ENCODE data around the gene CD59.
"Not testable (repeated sequence)": the region's sequence is repeated elsewhere in the genome, so short reads cannot be mapped to it uniquely, and the experiment has no call there.

CD59 gene

GRCh38 chr11:33742249-33742851 lies 6.1 kb upstream of the CD59 start:
- peak; percentile 71 for DNase-seq (ENCODE audit: low spot score)

DNA sequence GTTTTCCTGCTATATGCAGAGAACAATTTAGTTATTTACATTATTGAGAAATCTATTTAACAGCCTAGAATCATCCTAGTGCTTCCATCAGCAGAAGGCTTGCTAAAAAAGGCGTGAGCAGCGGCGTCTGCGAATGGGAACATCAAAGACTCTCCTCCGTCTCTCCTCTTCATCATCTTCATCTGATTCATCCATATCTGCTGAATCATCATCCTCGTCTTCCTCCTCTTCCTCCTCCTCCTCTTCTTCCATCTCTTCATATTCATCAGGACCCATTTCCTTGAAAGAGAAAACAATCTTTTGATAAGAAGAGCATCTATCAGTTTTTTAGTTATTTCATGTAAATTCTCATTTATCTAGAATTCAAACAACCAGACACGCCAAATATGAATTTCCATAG lies 5.6 kb upstream of the CD59 start:
- no peak for DNase-seq (ENCODE audit: low spot score)

GRCh38 chr11:33737362-33737821 lies 1.2 kb upstream of the CD59 start:
- peak; percentile 73 for DNase-seq (ENCODE audit: low spot score)

- DNase-seq (ENCODE audit: low spot score), result peak; percentile 71
Measured at GRCh38 chr11:33735271-33736147, 714 bp downstream of the CD59 start.

DNA sequence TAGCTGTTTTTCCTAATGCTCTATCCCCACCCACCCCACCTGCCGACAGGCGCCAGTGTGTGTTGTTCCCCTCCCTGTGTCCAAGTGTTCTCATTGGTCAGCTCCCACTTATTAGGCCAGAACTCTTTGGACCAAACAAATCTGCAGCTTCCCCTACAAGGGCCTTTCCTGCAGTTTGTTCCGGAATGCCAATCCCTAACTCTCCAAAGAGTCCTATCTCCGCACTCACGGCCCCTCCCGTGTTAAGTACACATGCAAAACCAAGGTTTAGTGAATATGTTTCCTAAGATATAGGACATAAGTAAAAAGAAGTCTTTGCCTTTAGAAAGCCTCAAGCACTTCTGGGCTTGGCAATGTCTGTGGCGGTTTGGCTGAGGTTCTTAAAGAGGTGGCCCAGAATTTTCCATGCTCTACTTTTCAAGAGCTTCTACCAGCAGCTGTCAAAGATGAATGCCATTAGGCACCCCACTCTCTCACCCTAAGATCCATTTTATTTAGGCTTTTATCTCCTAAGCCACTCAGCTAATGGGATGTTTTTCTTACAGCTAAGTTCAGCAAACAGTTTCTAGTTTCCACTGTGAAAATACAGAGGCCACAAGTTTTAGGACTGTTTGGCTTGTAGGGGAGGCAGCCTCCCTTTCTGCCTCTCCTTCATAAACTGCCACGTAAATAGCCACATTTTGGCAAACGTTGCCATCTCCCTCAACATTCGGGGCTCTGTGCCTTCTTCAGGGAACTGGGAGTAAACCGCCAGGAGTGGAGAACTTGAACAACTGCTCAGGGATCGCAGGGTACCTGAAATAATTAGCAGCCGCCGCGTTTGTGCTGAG lies 1.6 kb downstream of the CD59 start:
- DNase-seq (ENCODE audit: low spot score), result peak; percentile 48

DNA sequence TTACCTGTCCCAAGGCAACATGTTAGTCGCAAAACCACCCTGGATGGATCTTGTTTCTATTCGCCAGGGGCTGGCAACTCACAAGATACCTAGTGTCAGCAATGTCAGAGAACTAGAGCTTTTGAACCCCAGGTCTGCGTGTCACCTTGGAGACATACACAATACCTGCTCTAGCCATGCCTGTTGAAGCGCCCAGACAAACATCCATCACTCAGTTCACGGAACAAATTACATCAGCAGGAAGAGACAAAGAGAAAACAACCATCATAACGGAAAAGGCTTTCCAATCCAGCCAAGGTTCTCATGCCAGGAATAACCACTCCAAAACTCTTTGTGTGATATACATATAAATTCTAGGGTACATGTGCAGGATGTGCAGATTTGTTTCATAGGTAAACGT lies 2.2 kb downstream of the CD59 start:
- no peak for DNase-seq (ENCODE audit: low spot score)

GRCh38 chr11:33731723-33732531 lies 4.3 kb downstream of the CD59 start:
- no peak for DNase-seq (ENCODE audit: low spot score)

DNA sequence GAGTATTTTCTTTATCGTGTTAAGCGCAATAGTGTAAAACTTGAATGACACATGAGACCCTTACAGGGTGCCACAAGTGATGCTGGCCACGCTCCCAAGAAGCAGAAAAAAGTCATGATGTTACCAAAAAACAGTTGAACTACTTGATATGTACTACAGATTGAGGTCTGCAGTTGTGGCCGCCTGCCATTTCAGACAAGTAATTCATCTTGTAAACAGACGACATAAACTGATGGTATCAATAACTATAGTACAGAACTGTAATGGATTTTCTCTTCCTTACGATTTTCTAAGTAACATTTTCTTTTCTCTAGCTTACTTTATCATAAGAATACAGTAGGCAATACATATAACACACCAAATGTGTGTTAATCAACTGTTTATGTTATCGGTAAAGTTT lies 5.5 kb downstream of the CD59 start:
- peak; percentile 26 for DNase-seq (ENCODE audit: low spot score)

GRCh38 chr11:33729072-33729664 lies 7.1 kb downstream of the CD59 start:
- DNase-seq (ENCODE audit: low spot score), result not testable (repeated sequence)

DNA sequence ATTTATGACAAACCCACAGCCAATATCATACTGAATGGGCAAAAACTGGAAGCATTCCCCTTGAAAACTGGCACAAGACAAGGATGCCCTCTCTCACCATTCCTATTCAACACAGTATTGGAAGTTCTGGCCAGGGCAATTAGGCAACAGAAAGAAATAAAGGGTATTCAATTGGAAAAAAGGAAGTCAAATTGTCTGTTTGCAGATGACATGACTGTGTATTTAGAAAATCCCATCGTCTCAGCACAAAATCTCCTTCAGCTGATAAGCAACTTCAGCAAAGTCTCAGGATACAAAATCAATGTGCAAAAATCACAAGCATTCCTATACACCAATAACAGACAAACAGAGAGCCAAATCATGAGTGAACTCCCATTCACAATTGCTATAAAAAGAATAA lies 8.7 kb downstream of the CD59 start:
- DNase-seq (ENCODE audit: low spot score), result not testable (repeated sequence)

- DNase-seq (ENCODE audit: low spot score), result no peak
Measured at GRCh38 chr11:33725496-33725895, 10.7 kb downstream of the CD59 start.

GRCh38 chr11:33724644-33725035 lies 11.6 kb downstream of the CD59 start:
- no peak for DNase-seq (ENCODE audit: low spot score)

DNA sequence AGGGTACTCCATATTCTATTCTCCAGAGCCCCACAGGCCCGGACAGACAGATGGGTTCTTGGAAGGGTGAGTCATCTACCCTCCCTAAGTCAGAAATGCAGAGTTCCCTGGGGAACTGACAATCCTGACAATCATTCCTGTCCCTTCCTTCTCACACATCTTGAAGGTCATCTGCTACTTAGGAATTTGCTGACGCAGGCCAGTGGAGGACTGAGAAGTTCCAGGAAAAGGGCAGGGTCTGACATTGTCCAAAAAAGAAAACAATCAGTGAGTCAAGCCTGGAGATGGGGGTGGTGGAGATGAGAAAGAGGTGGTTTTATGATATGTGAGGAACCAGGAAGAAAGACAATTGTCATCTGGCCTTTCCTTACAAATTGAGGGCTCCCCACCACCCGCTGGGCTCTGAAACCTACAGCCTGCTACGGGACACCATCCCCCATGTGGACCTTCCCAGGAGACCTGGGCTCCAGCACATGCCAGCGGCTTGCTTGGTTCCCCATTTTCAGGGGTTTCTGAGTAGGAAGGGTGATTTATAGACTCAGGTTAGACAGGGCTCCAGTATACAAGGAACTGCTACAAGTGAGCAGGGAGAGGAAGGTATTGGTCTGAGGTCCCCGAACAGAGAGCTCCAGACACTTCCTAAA lies 12.9 kb downstream of the CD59 start:
- DNase-seq (ENCODE audit: low spot score), result peak; percentile 34

GRCh38 chr11:33722590-33723234 lies 13.5 kb downstream of the CD59 start:
- DNase-seq (ENCODE audit: low spot score), result no peak

DNA sequence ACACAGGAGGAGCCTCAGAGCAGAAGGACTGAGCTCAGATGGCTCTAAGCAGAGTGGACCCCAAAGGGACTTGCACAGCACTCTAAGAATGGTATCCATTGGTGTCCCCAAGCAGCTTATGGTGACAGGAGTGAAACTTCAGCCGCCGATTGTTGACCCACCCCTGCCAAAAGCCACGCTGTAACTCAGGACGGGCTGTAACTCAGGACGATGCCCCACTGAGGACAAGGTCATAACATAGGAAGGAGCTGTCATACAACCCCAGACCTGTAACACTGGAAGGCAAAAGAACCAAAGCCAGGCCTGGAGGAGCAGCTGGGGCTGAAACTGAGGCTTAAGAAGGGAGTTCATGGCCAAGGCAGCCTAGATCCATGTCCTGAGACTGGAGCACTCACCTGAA lies 14.2 kb downstream of the CD59 start:
- no peak for DNase-seq (ENCODE audit: low spot score)

GRCh38 chr11:33721426-33721825 lies 14.8 kb downstream of the CD59 start:
- no peak for DNase-seq (ENCODE audit: low spot score)

DNA sequence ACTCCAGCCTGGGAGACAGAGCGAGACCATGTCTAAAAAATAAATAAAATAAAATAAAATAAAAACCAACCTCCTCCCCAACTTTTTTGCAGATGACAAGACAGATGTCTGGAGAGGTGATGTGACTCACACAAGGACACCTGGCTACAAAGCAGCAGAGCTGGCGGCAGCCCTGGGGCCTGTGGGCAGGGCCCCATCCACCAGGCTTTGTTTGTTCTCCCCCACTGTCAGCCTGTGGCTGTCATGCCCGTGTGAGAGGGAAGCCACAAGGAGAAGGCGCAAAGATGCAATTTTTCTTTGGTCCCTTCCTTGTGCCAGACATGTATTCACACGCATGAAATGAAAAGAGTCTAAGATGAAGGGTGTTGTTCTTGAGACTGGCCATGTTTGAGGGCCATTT lies 16.6 kb downstream of the CD59 start:
- DNase-seq (ENCODE audit: low spot score), result no peak

- DNase-seq (ENCODE audit: low spot score), result no peak
Measured at GRCh38 chr11:33718440-33718839, 17.8 kb downstream of the CD59 start.

DNA sequence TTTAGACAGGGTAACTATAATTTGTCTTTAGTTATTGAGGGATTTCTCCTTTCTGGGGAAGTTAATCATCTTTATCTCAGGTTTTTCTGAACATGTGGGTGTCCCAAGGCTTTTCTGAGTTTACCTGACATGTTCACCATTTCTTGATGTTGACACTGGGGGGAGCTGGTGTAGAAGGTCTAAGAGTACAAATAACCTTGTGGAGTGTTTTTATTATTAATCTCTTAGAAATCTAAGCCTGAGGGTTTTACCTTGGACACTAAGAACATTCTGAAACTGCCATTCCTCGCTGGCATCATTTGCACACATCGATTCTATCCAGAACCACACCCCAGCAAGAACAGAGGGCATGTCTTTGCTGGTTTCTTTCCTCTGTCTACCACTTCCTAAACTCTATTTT lies 20.0 kb downstream of the CD59 start:
- DNase-seq (ENCODE audit: low spot score), result peak; percentile 72

DNA sequence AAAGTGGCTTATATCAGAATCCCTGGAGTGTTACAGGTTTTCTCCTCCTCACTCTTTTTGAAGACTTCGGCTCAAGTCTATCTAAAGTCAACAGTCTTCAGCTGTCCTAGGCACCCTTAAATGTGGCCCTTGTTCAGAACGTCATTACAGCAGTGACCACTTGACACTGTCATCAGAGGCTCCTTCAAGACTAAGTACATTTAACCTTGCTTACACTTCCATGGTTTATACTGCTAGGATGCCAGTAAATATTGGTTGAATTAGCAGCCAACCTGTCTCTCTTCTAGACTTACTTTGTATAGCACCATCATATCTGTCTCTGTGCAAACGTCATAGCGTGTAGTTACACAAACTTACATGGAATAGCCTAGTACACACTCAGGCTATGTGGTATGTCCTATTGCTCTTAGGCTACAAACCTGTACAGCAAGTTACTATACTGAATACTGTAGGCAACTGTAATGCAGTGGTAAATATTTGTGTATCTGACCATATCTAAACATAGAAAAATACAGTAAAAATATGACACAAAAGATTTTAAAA lies 22.3 kb downstream of the CD59 start:
- DNase-seq (ENCODE audit: low spot score), result no peak
